ENCODE results near the gene SLBP. TPM values are rescaled to one million over a fixed set of nuclear protein-coding genes. Genes with fewer than 3 reads are reported as not detected.

The SLBP gene
- total RNA-seq, 4 donors from 2014 or later = 36.9 to 59.1 (median 40.8) TPM

- peaks cover 9% of the 10 kb centered on the region for H3K36me3 ChIP-seq
- DNase-seq (ENCODE audit: low spot score in 2 of 2) = no peak
- 86% methylated on average over 6 of the region's 10 CpGs for WGBS
- no peaks in the 10 kb centered on the region for H3K4me1 ChIP-seq
- H3K27me3 ChIP-seq = no peaks in the 10 kb centered on the region
- H3K9me3 ChIP-seq = no peaks in the 10 kb centered on the region
- H3K4me3 ChIP-seq = no peak overlapping the region
- TF ChIP-seq, protein P1, sequence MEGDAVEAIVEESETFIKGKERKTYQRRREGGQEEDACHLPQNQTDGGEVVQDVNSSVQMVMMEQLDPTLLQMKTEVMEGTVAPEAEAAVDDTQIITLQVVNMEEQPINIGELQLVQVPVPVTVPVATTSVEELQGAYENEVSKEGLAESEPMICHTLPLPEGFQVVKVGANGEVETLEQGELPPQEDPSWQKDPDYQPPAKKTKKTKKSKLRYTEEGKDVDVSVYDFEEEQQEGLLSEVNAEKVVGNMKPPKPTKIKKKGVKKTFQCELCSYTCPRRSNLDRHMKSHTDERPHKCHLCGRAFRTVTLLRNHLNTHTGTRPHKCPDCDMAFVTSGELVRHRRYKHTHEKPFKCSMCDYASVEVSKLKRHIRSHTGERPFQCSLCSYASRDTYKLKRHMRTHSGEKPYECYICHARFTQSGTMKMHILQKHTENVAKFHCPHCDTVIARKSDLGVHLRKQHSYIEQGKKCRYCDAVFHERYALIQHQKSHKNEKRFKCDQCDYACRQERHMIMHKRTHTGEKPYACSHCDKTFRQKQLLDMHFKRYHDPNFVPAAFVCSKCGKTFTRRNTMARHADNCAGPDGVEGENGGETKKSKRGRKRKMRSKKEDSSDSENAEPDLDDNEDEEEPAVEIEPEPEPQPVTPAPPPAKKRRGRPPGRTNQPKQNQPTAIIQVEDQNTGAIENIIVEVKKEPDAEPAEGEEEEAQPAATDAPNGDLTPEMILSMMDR (IDR thresholded peaks at IDR 0.05) = no peak
- no peak for TF ChIP-seq POLR2AphosphoS5 (IDR thresholded peaks at IDR 0.05)
- no peak for TF ChIP-seq POLR2A (IDR thresholded peaks at IDR 0.05)
- TF ChIP-seq EP300 (IDR thresholded peaks at IDR 0.05) = no peak
- H3K27ac ChIP-seq = no peak overlapping the region
Measured at GRCh38 chr4:1653776-1654175, 58.3 kb downstream of the SLBP start.

DNA sequence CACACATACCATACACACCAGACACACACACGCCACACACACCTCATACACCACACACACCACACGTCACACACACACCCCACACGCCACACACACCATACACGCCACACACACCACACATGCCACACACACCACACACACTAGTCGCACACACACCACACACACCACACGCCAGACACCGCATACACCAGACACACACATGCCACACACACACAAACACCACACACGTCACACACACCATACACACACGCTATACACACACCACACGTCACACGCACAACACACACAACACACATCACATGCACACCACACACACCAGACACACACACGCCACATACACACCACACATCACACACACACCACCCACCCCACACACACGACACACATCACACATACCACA, 60.0 kb downstream of the SLBP start:
- Histone ChIP-seq H3K4me1 (no peaks in the 10 kb centered on the region), H3K27me3 (no peaks in the 10 kb centered on the region), H3K27ac (no peak overlapping the region), H3K4me3 (no peak overlapping the region), H3K36me3 (peaks cover 9% of the 10 kb centered on the region), H3K9me3 (no peaks in the 10 kb centered on the region)
- WGBS = 96% methylated on average over 13 of the region's 13 CpGs
- TF ChIP-seq EP300 (IDR thresholded peaks at IDR 0.05) = no peak
- no peak for TF ChIP-seq POLR2AphosphoS5 (IDR thresholded peaks at IDR 0.05)
- TF ChIP-seq, protein P1 (IDR thresholded peaks at IDR 0.05) = no peak
- no peak for TF ChIP-seq POLR2A (IDR thresholded peaks at IDR 0.05)
- no peak for DNase-seq (ENCODE audit: low spot score in 2 of 2)

DNA sequence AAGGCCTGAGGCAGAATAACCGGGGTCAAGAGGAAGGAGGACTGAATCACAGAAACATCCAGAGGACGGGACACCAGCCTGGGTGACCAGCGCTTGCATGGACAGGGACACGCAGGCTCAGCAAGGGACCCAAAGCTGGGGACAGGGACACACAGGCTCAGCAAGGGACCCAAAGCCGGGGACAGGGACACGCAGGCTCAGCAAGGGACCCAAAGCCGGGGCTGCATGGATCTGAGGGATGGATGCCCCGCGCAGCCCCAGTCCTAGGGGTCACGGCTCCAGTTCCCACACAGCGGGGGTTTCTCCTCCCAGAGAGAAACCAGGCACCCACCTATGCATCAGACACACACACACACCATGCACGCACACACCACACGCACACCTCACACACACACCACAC, 60.5 kb downstream of the SLBP start:
- Histone ChIP-seq H3K27ac (no peak overlapping the region), H3K4me3 (no peak overlapping the region), H3K36me3 (peaks cover 9% of the 10 kb centered on the region), H3K4me1 (no peaks in the 10 kb centered on the region), H3K27me3 (no peaks in the 10 kb centered on the region), H3K9me3 (no peaks in the 10 kb centered on the region)
- WGBS = 97% methylated on average over 13 of the region's 13 CpGs
- TF ChIP-seq, protein P1 (IDR thresholded peaks at IDR 0.05) = no peak
- TF ChIP-seq POLR2AphosphoS5 (IDR thresholded peaks at IDR 0.05) (no peak), POLR2A (IDR thresholded peaks at IDR 0.05) (no peak), EP300 (IDR thresholded peaks at IDR 0.05) (no peak)
- no peak for DNase-seq (ENCODE audit: low spot score in 2 of 2)

- TF ChIP-seq POLR2AphosphoS5 (IDR thresholded peaks at IDR 0.05) (no peak), EP300 (IDR thresholded peaks at IDR 0.05) (no peak), POLR2A (IDR thresholded peaks at IDR 0.05) (no peak)
- TF ChIP-seq, protein P1 (IDR thresholded peaks at IDR 0.05) = no peak
- no peak overlapping the region for H3K27ac ChIP-seq
- H3K4me3 ChIP-seq = no peak overlapping the region
- H3K36me3 ChIP-seq = no peaks in the 10 kb centered on the region
- 87% methylated on average over 3 of the region's 3 CpGs for WGBS
- DNase-seq (ENCODE audit: low spot score in 2 of 2) = no peak
- peaks cover 13% of the 10 kb centered on the region for H3K4me1 ChIP-seq
- no peaks in the 10 kb centered on the region for H3K27me3 ChIP-seq
- H3K9me3 ChIP-seq = no peaks in the 10 kb centered on the region
Measured at GRCh38 chr4:1648962-1649361, 63.2 kb downstream of the SLBP start.

DNA sequence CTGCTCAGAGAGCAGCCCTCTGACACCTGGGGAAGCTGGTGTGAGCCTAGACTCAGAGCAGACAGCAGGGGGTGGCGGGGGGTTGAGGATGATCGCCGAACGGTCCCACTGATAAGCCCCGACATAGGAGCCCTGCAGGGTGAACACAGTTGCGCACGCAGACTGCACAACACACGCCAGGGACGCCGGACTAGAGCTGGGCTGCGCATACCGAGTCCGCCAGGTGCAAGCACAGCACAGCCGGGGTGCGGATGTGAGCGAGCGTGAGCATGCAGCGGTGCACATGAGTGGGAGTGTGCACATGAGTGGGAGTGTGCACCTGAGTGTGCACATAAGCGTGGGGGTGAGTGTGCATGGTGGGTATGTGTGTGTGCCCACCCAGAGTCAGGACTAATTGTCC, 64.7 kb downstream of the SLBP start:
- Histone ChIP-seq H3K27ac (no peak overlapping the region), H3K27me3 (no peaks in the 10 kb centered on the region), H3K9me3 (no peaks in the 10 kb centered on the region), H3K4me1 (peaks cover 13% of the 10 kb centered on the region), H3K4me3 (no peak overlapping the region), H3K36me3 (no peaks in the 10 kb centered on the region)
- WGBS = 86% methylated on average over 19 of the region's 19 CpGs
- DNase-seq (ENCODE audit: low spot score in 2 of 2) = no peak
- TF ChIP-seq POLR2AphosphoS5 (IDR thresholded peaks at IDR 0.05) (no peak), EP300 (IDR thresholded peaks at IDR 0.05) (no peak), POLR2A (IDR thresholded peaks at IDR 0.05) (no peak)
- TF ChIP-seq, protein P1 (IDR thresholded peaks at IDR 0.05) = no peak
